ENCODE data around the gene SMCO3. TPM values are rescaled to one million over a fixed set of nuclear protein-coding genes. Genes with fewer than 3 reads are reported as not detected.
"Not testable (repeated sequence)": the region's sequence is repeated elsewhere in the genome, so short reads cannot be mapped to it uniquely, and the experiment has no call there.

Gene SMCO3
- total RNA-seq, 6 donors from 2014 or later, result 0.33 to 3.1 (median 1.1) TPM

GRCh38 chr12:14769969-14770495, 44.0 kb downstream of the SMCO3 start:
- Histone ChIP-seq H3K36me3 (peaks cover 0 to 3% (median 0%) of the 10 kb centered on the region in 4 donors), H3K9me3 (peaks cover 0 to 3% (median 0%) of the 10 kb centered on the region in 4 donors), H3K4me1 (peaks cover 0 to 22% (median 13%) of the 10 kb centered on the region in 4 donors), H3K4me3 (peak overlapping the region; percentile 79 to 87 (median 84)), H3K27me3 (no peaks in the 10 kb centered on the region), H3K27ac (peak overlapping the region; percentile 97 to 99 (median 98))
- DNase-seq, result peak; percentile 89 to 97
- TF ChIP-seq POLR2AphosphoS5 (IDR thresholded peaks at IDR 0.05), result peak; percentile 55 to 68
- peak in 2 of 4 donors; percentile 53 to 56 for TF ChIP-seq POLR2A (IDR thresholded peaks at IDR 0.05)
- peak; percentile 84 to 97 (median 96) for TF ChIP-seq CTCF (IDR thresholded peaks at IDR 0.05)
- no peak for TF ChIP-seq EP300 (IDR thresholded peaks at IDR 0.05)
- WGBS, 2 donors, result 0 to 1% methylated on average over 14 to 36 of the region's 38 CpGs
- ATAC-seq (ENCODE audit: low FRiP score in 2 of 2), result peak; percentile 79 to 88

- Histone ChIP-seq H3K27me3 (no peaks in the 10 kb centered on the region), H3K4me3 (peak overlapping the region; percentile 79 to 87 (median 84)), H3K36me3 (peaks cover 0 to 3% (median 0%) of the 10 kb centered on the region in 4 donors), H3K4me1 (peaks cover 0 to 22% (median 13%) of the 10 kb centered on the region in 4 donors), H3K9me3 (peaks cover 0 to 3% (median 0%) of the 10 kb centered on the region in 4 donors), H3K27ac (peak overlapping the region; percentile 97 to 99 (median 98))
- TF ChIP-seq POLR2AphosphoS5 (IDR thresholded peaks at IDR 0.05) (no peak), CTCF (IDR thresholded peaks at IDR 0.05) (no peak), POLR2A (IDR thresholded peaks at IDR 0.05) (no peak), EP300 (IDR thresholded peaks at IDR 0.05) (no peak)
- DNase-seq (peak; percentile 31 to 53), ATAC-seq (ENCODE audit: low FRiP score in 2 of 2) (peak; percentile 0 to 4)
- 1 to 5% methylated on average over 20 to 26 of the region's 26 CpGs for WGBS, 2 donors
These were observed 44.5 kb downstream of the SMCO3 start for GRCh38 chr12:14769466-14769968.

- WGBS, 2 donors, result 41 to 50% methylated on average over 15 of the region's 16 CpGs
- DNase-seq (peak in 1 of 2 donors; percentile 42), ATAC-seq (ENCODE audit: low FRiP score in 2 of 2) (no peak)
- peak overlapping the region; percentile 97 to 99 (median 98) for H3K27ac ChIP-seq
- H3K9me3 ChIP-seq, result peaks cover 0 to 3% (median 0%) of the 10 kb centered on the region in 4 donors
- TF ChIP-seq EP300 (IDR thresholded peaks at IDR 0.05) (no peak), POLR2A (IDR thresholded peaks at IDR 0.05) (no peak), POLR2AphosphoS5 (IDR thresholded peaks at IDR 0.05) (no peak), CTCF (IDR thresholded peaks at IDR 0.05) (no peak)
- H3K4me3 ChIP-seq, result peak overlapping the region; percentile 79 to 87 (median 84)
- H3K27me3 ChIP-seq, result no peaks in the 10 kb centered on the region
- peaks cover 0 to 22% (median 13%) of the 10 kb centered on the region in 4 donors for H3K4me1 ChIP-seq
- H3K36me3 ChIP-seq, result peaks cover 0 to 3% (median 0%) of the 10 kb centered on the region in 4 donors
These were observed 45.1 kb downstream of the SMCO3 start for GRCh38 chr12:14768823-14769405.

- Histone ChIP-seq H3K4me3 (peak overlapping the region in 1 of 4 donors; percentile 79), H3K27me3 (no peaks in the 10 kb centered on the region), H3K27ac (no peak overlapping the region), H3K4me1 (peaks cover 0 to 22% (median 13%) of the 10 kb centered on the region in 4 donors), H3K36me3 (peaks cover 0 to 4% (median 1%) of the 10 kb centered on the region in 4 donors), H3K9me3 (peaks cover 0 to 3% (median 0%) of the 10 kb centered on the region in 4 donors)
- 72 to 86% methylated on average over 1 of the region's 1 CpG for WGBS, 2 donors
- TF ChIP-seq POLR2AphosphoS5 (IDR thresholded peaks at IDR 0.05), result no peak
- ATAC-seq (ENCODE audit: low FRiP score in 2 of 2) (no peak), DNase-seq (no peak)
These were observed 46.4 kb downstream of the SMCO3 start for GRCh38 chr12:14767617-14768016.

- WGBS, 2 donors, result 94 to 98% methylated on average over 3 of the region's 3 CpGs
- TF ChIP-seq POLR2AphosphoS5 (IDR thresholded peaks at IDR 0.05) (no peak), EP300 (IDR thresholded peaks at IDR 0.05) (no peak), POLR2A (IDR thresholded peaks at IDR 0.05) (no peak), CTCF (IDR thresholded peaks at IDR 0.05) (no peak)
- H3K27ac ChIP-seq, result no peak overlapping the region
- ATAC-seq (ENCODE audit: low FRiP score in 2 of 2), result no peak
- no peak overlapping the region for H3K4me3 ChIP-seq
- no peaks in the 10 kb centered on the region for H3K27me3 ChIP-seq
- H3K9me3 ChIP-seq, result peaks cover 0 to 3% (median 0%) of the 10 kb centered on the region in 4 donors
- peaks cover 0 to 4% (median 1%) of the 10 kb centered on the region in 4 donors for H3K36me3 ChIP-seq
- H3K4me1 ChIP-seq, result peaks cover 0 to 20% (median 13%) of the 10 kb centered on the region in 4 donors
- DNase-seq, result no peak
These were observed 47.2 kb downstream of the SMCO3 start for GRCh38 chr12:14766649-14767215.

- not testable (repeated sequence) for H3K27ac ChIP-seq; H3K36me3 ChIP-seq; DNase-seq; H3K4me3 ChIP-seq; ATAC-seq (ENCODE audit: low FRiP score in 2 of 2); H3K9me3 ChIP-seq; H3K27me3 ChIP-seq
- 98% methylated on average over 3 of the region's 3 CpGs for WGBS, 2 donors
- H3K4me1 ChIP-seq, result peaks cover 0 to 16% (median 12%) of the 10 kb centered on the region in 4 donors
These were observed 48.0 kb downstream of the SMCO3 start for GRCh38 chr12:14766020-14766419.

All from upper lobe of left lung (tissue), 6 donors.